ENCODE results near the gene ATP4B.

ATP4B gene

GRCh38 chr13:113639616-113640262 is 18.3 kb downstream of the ATP4B start:
- peak; percentile 55 for DNase-seq (ENCODE audit: low spot score)
- TF ChIP-seq CTCF (IDR thresholded peaks at IDR 0.05): no peak
- H3K4me3 ChIP-seq: no peak overlapping the region
- H3K27ac ChIP-seq: no peak overlapping the region

- no peak overlapping the region for H3K4me3 ChIP-seq
- TF ChIP-seq CTCF (IDR thresholded peaks at IDR 0.05): no peak
- no peak overlapping the region for H3K27ac ChIP-seq
- peak; percentile 14 for DNase-seq (ENCODE audit: low spot score)
Measured at GRCh38 chr13:113638806-113639205, 19.2 kb downstream of the ATP4B start.

- Histone ChIP-seq H3K27ac (no peak overlapping the region), H3K4me3 (no peak overlapping the region)
- peak; percentile 35 for DNase-seq (ENCODE audit: low spot score)
- TF ChIP-seq CTCF (IDR thresholded peaks at IDR 0.05): no peak
Measured at GRCh38 chr13:113638173-113638746, 19.7 kb downstream of the ATP4B start.

GRCh38 chr13:113637262-113638160 is 20.5 kb downstream of the ATP4B start:
- TF ChIP-seq CTCF (IDR thresholded peaks at IDR 0.05): no peak
- peak; percentile 61 for DNase-seq (ENCODE audit: low spot score)
- H3K4me3 ChIP-seq: no peak overlapping the region
- H3K27ac ChIP-seq: no peak overlapping the region

GRCh38 chr13:113636266-113636963 is 21.6 kb downstream of the ATP4B start:
- DNase-seq (ENCODE audit: low spot score): peak; percentile 61
- TF ChIP-seq CTCF (IDR thresholded peaks at IDR 0.05): no peak

GRCh38 chr13:113635709-113636108 is 22.3 kb downstream of the ATP4B start:
- Histone ChIP-seq H3K27ac (no peak overlapping the region), H3K4me3 (no peak overlapping the region)
- TF ChIP-seq CTCF (IDR thresholded peaks at IDR 0.05): no peak
- DNase-seq (ENCODE audit: low spot score): no peak

More at GRCh38 chr13:113636266-113636963, 21.6 kb downstream of the ATP4B start:
- no peak overlapping the region for H3K27ac ChIP-seq
- no peak overlapping the region for H3K4me3 ChIP-seq

Measured in coronary artery (tissue), 2 donors.